Fibroblast of lung (primary cell): ENCODE data around the gene GRHL1.

Experiments used
- CTCF ChIP-seq, 2 donors: IDR thresholded peaks in 1 of 2; conservative IDR thresholded peaks in 1 of 2; 1 replicate in 1 of 2; 2 replicates in 1 of 2; pipeline ENCODE4 v1.5.1; 2011 to 2012; ENCODE audit warnings: low read length in 2 of 2, control low read depth in 1 of 2, inconsistent platforms in 1 of 2, low read depth in 1 of 2, mild to moderate bottlenecking in 1 of 2
- EZH2 ChIP-seq: IDR thresholded peaks from 2 replicates; pipeline ENCODE4 v1.5.1; 2012; ENCODE audit warnings: low read length, control low read depth, mild to moderate bottlenecking; ENCODE audit errors: missing control alignments

DNA sequence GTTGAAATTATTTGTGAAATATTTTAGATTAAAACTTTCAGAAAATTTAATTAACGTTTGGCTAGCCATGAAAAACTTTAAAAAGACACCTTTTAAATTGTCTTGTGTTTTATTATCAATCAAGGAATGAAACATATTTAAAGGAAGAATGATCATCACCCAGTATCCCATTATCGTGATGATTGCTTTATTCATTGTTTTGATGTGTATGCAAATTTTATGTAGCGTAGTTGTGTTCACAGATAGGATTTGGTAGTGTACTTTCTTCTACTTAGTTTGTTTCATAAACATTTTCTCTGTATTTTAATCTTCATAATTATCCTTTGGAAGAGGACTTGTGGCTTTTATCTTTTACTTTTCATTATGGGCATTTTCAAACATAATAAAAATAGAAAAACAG lies 7.8 kb downstream of the GRHL1 start:
- TF ChIP-seq CTCF (conservative IDR thresholded peaks at IDR 0.05 in 1 of 2, IDR thresholded peaks at IDR 0.05 in 1 of 2; ENCODE audit: low read depth in 1 of 2, low read length in 2 of 2) (no peak), EZH2 (no peak)
